ENCODE results near the gene OPCML.

The OPCML gene

DNA sequence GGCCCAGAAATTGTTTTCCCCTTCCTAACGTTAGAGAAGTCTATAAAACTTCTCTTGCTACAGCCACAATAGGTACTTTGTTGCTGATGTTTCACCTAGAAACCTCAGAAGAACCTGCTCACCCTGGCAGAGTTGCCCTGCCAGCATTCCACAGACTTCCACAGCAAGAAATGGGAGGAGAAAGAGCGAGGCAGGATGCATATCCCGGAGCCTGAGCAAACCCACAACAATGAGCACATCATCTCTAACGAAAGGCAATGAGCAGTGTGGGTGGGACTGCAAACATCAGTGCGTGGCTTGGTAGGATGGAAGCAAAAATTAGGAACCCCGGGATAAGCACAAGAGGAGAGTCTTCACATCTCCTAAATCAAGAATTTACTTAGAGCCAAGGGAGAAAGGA, 892.3 kb downstream of the OPCML start:
- TF ChIP-seq, protein P1, sequence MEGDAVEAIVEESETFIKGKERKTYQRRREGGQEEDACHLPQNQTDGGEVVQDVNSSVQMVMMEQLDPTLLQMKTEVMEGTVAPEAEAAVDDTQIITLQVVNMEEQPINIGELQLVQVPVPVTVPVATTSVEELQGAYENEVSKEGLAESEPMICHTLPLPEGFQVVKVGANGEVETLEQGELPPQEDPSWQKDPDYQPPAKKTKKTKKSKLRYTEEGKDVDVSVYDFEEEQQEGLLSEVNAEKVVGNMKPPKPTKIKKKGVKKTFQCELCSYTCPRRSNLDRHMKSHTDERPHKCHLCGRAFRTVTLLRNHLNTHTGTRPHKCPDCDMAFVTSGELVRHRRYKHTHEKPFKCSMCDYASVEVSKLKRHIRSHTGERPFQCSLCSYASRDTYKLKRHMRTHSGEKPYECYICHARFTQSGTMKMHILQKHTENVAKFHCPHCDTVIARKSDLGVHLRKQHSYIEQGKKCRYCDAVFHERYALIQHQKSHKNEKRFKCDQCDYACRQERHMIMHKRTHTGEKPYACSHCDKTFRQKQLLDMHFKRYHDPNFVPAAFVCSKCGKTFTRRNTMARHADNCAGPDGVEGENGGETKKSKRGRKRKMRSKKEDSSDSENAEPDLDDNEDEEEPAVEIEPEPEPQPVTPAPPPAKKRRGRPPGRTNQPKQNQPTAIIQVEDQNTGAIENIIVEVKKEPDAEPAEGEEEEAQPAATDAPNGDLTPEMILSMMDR (conservative IDR thresholded peaks at IDR 0.05), result no peak

GRCh38 chr11:132639403-132639802, 892.9 kb downstream of the OPCML start:
- TF ChIP-seq, protein P1 (conservative IDR thresholded peaks at IDR 0.05), result no peak
- H3K27ac ChIP-seq, result no peak overlapping the region

More for the DNA sequence above, 892.3 kb downstream of the OPCML start:
- H3K27ac ChIP-seq, result no peak overlapping the region

- TF ChIP-seq, protein P1 (conservative IDR thresholded peaks at IDR 0.05), result no peak
- no peak overlapping the region for H3K27ac ChIP-seq
Observed at GRCh38 chr11:132638423-132638822, 893.9 kb downstream of the OPCML start.

DNA sequence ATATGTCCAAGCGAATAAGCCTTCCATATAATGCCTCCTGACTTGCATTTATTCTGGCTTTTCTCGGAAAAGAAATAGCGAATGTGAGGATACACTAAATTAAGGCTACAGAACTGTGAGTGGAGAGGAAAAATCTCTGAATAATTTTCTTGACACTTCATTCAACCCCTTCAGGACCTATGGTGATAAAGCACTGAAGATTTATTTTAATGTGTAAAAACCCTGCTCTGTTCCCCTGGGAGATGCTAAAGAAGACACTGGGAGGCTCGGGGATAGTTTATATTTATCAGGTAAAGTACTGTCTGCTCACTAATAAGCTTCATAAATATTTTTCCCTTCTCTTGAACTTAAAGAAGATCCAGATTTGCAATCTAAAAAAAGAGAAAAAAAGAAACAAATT, 895.8 kb downstream of the OPCML start:
- TF ChIP-seq, protein P1 (conservative IDR thresholded peaks at IDR 0.05), result no peak
- no peak overlapping the region for H3K27ac ChIP-seq

GRCh38 chr11:132632641-132633124, 899.6 kb downstream of the OPCML start:
- H3K27ac ChIP-seq, result peak overlapping the region; percentile 39
- TF ChIP-seq, protein P1 (conservative IDR thresholded peaks at IDR 0.05), result no peak

GRCh38 chr11:132631989-132632388, 900.3 kb downstream of the OPCML start:
- TF ChIP-seq, protein P1 (conservative IDR thresholded peaks at IDR 0.05), result no peak
- H3K27ac ChIP-seq, result peak overlapping the region; percentile 39

- H3K27ac ChIP-seq, result no peak overlapping the region
- TF ChIP-seq, protein P1 (conservative IDR thresholded peaks at IDR 0.05), result no peak
Observed at GRCh38 chr11:132627981-132628380, 904.3 kb downstream of the OPCML start.

All from VCaP (cell line).